Activated naive CD4-positive, alpha-beta T cell (primary cell): ENCODE results near the gene PPARD.

ENCODE experiments used
- DNase-seq, 4 experiments: peaks; one replicate each; lab custom pipeline; 2025; lab: John Stamatoyannopoulos, UW

PPARD gene

GRCh38 chr6:35469751-35470662 lies 127.6 kb downstream of the PPARD start:
- no peak for DNase-seq

- DNase-seq = no peak
These were observed 128.3 kb downstream of the PPARD start for GRCh38 chr6:35470663-35471120.

DNA sequence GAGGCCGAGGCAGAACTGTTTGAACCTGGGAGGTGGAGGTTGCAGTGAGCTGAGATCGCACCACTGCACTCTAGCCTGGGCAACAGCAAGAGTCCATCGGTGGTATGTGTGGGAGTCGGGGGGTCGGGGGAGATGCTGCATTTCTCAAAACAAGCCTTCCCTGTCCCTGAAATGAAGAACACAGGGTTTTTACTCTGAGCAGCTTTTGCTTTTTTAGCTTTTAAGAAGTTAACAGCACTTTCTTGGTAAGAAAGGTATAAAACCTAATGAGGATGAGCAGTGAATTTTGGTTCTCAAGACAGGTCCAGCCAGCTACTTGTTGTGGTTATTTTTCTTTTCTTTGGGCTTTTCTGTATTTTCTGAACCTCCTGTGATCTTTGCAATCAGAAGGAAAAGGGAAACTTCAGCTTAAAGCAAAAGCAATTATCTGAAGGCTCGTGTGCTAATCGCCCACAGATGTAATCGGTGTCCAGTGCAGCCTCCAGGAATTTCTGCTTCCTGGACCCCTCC lies 129.5 kb downstream of the PPARD start:
- no peak for DNase-seq

- DNase-seq = no peak
These were observed 130.9 kb downstream of the PPARD start for GRCh38 chr6:35473075-35473849.

DNA sequence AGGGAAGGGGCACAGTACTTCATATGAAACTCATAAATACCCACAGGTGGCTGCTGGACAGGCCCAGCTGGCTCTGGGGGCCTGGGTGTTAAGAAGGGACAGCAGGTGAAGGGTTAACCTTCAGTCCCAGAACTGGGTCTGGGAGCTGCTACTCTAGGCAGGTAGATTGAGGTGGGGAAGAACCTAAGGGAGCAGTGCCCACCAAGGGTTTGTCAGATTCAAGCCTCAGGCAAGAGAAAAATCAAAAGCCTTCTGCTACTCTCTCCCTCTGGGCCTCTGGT lies 131.4 kb downstream of the PPARD start:
- DNase-seq = no peak

- no peak for DNase-seq
These were observed 132.0 kb downstream of the PPARD start for GRCh38 chr6:35474131-35474941.

- no peak for DNase-seq
These were observed 132.7 kb downstream of the PPARD start for GRCh38 chr6:35474942-35475570.

DNA sequence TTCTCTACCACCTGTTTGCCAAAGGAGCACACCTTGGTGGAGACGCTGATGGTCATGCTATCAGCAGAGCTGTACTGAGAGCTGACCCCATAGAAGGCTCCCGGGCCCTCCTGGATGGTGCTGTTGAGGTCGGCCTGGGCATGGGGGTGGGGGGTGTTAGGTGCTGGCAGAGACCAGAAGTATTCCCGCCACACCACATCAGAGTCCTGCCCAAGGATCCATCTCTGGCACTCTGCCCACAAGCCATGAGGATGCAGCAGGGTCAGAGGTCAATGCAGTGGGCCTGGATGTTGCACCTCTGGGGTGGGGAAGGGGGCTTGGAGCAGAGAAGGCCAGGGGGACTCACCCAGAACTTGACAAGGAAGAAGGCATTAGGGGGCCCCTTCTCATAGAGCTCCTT lies 133.2 kb downstream of the PPARD start:
- no peak for DNase-seq

DNA sequence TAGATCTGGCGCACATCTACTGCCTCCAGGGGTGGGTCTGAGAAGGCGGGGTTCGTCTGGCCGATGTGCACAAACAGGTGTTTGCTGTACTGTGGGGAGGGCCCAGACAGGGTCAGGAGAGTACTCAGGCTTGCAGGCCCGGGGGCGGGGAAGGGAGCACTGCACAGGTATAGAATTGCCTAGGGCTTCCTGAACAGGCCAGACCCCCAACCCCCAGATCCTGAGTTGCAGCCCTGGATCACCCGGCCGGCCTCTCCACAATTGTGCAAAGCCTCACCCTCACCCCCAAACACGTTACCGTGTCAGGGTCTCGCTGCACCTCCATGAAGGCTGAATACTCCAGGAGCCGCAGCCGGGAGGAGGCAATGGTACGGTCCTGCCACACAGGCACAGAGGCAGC lies 133.6 kb downstream of the PPARD start:
- DNase-seq = no peak

DNA sequence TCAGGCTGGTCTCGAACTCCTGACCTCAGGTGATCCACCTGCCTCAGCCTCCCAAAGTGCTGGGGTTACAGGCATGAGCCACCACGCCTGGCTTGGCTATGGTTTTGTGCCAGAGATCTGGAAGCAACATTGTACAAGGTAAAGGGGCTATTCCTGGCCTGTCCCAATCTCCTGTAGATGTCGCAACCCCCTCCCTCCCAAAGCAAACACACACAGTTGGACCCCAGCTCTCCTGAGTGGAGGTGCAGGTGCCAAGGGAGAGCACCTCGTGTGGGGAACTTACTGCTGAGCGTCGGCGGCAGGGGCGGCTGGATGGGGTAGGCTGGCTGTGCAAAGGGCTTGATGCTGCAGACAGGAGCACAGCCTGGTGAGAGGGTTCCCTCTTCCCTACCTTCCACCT lies 134.7 kb downstream of the PPARD start:
- no peak for DNase-seq
